ENCODE data around the gene UBE2O. TPM values are rescaled to one million over a fixed set of nuclear protein-coding genes. Genes with fewer than 3 reads are reported as not detected.
A peak's percentile ranks its signal among the peaks of the same experiment; 100 is the strongest.

UBE2O gene
- total RNA-seq, 1 donor from 2014 or later, result 35.7 TPM

DNA sequence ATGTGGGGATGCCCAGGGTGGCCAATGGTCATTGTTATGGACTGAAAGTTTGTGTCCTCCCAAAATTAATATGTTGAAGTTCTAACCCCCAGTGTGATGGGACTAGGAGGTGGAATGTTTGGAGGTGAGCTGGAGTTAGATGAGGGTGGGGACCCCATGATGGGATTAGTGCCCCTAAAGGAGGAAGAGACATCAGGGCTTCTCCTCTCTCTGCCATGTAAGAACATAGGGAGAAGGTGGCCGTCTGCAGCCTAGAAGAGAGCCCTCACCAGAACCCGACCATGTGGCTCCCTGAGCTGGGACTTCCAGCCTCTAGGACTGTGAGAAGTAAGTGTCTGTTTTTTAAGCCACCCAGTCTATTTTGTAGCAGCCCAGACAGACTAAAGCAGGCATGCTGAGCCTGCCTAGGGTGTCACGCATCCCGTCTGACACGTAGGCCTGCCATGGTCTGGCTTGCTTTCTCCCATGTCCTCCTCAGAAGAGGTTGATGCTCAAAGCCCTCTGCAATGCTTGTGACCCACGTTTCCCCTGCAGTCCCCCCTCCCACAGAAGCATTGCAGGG is 95.3 kb downstream of the UBE2O start:
- Histone ChIP-seq H3K4me3 (no peak overlapping the region), H3K27ac (replicated peaks) (no peak overlapping the region), H3K27me3 (ENCODE audit: low read depth) (no peaks in the 10 kb centered on the region), H3K36me3 (no peaks in the 10 kb centered on the region), H3K4me1 (peaks cover 35% of the 10 kb centered on the region), H3K9me3 (replicated peaks) (no peaks in the 10 kb centered on the region)
- no peak for TF ChIP-seq CTCF (IDR thresholded peaks at IDR 0.05; ENCODE audit: borderline replicate concordance)
- intact Hi-C loops (cut with micrococcal nuclease), result no loop called here
- DNase-seq, result no peak

DNA sequence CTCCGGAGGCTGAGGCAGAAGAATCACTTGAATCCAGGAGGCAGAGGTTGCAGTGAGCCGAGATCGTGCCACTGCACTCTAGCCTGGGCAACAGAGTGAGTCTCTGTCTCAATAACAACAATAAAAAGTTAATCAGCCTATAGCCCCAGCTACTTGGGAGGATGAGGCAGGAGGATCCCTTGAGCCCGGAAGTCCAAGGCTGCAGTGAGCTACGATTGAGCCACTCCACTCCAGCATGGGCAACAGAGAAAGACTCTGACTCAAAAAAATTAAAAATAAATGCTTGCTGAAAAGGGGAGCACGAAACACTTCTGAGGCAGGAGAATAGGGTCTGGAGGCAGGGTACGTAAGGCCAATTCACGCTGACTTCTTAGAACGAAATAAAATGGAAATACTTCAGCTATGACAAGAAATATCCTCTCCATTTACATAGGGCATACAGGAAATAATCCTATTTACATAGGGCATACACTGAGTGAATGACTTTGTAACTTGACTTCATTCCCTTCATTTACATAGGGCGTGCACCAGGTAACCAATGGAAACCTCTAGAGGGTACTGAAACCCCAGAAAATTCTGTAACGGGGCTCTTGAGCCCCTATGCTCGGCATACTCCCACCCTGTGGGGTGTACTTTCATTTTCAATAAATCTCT is 96.0 kb downstream of the UBE2O start:
- no peak overlapping the region for H3K4me3 ChIP-seq
- no peaks in the 10 kb centered on the region for H3K27me3 ChIP-seq (ENCODE audit: low read depth)
- peaks cover 35% of the 10 kb centered on the region for H3K4me1 ChIP-seq
- no peak overlapping the region for H3K27ac ChIP-seq (replicated peaks)
- TF ChIP-seq CTCF (IDR thresholded peaks at IDR 0.05; ENCODE audit: borderline replicate concordance), result no peak
- H3K36me3 ChIP-seq, result no peaks in the 10 kb centered on the region
- H3K9me3 ChIP-seq (replicated peaks), result no peaks in the 10 kb centered on the region
- DNase-seq, result no peak
- intact Hi-C loops (cut with micrococcal nuclease), result no loop called here

DNA sequence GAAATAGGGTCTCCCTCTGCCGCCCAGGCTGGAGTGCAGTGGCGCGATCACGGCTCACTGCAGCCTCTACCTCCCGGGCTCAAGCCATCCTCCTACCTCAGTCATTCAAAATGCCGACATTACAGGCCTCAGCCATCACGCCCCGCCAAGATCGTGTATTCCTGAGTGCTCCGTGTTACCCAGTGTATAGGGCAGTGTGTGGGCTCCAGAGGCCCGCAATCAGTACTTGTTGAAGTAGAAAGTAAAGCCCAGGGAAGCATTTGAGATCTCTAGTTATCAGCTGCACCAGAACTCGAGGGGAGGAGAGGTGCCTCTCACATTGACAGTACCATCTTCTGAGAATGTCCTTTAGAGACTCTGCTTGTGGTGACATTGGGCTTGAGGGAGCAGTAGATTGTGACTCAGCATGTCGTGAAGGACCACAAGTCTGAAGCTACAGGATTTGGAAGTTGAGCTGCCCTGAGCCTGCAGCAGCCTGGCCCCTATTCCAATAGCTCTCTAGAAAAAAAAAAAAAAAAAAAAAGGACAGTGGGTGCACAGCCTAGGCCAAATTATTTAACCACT is 98.1 kb downstream of the UBE2O start:
- Histone ChIP-seq H3K9me3 (replicated peaks) (no peaks in the 10 kb centered on the region), H3K4me1 (peaks cover 34% of the 10 kb centered on the region), H3K4me3 (peak overlapping the region; percentile 95), H3K27ac (replicated peaks) (no peak overlapping the region), H3K36me3 (no peaks in the 10 kb centered on the region), H3K27me3 (ENCODE audit: low read depth) (no peaks in the 10 kb centered on the region)
- intact Hi-C loops (cut with micrococcal nuclease), result no loop called here
- no peak for TF ChIP-seq CTCF (IDR thresholded peaks at IDR 0.05; ENCODE audit: borderline replicate concordance)
- no peak for DNase-seq

GRCh38 chr17:76354317-76354729 is 98.6 kb downstream of the UBE2O start:
- Histone ChIP-seq H3K27me3 (ENCODE audit: low read depth) (no peaks in the 10 kb centered on the region), H3K27ac (replicated peaks) (peak overlapping the region; percentile 94), H3K36me3 (no peaks in the 10 kb centered on the region), H3K4me1 (peaks cover 34% of the 10 kb centered on the region), H3K4me3 (peak overlapping the region; percentile 95), H3K9me3 (replicated peaks) (no peaks in the 10 kb centered on the region)
- no peak for TF ChIP-seq CTCF (IDR thresholded peaks at IDR 0.05; ENCODE audit: borderline replicate concordance)
- DNase-seq, result no peak
- intact Hi-C loops (cut with micrococcal nuclease), result no loop called here

- Histone ChIP-seq H3K27ac (replicated peaks) (peak within 1 kb of the TSS; percentile 94), H3K4me3 (peak within 1 kb of the TSS; percentile 95), H3K36me3 (no peaks in the 10 kb centered on the region), H3K4me1 (peaks cover 34% of the 10 kb centered on the region), H3K9me3 (replicated peaks) (no peaks in the 10 kb centered on the region), H3K27me3 (ENCODE audit: low read depth) (no peaks in the 10 kb centered on the region)
- intact Hi-C loops (cut with micrococcal nuclease), result no loop called here
- TF ChIP-seq CTCF (IDR thresholded peaks at IDR 0.05; ENCODE audit: borderline replicate concordance), result peak; percentile 65
- peak; percentile 87 for DNase-seq
Measured at GRCh38 chr17:76353599-76354316, 99.2 kb downstream of the UBE2O start, which contains the start of gene PRPSAP1. Gene PRPSAP1, minus strand, starts transcription at chr17:76353916. Its CDS starts 213 bp downstream, at chr17:76353703.

Data from left ventricle myocardium inferior (tissue), 1 donor.